OCI-LY1 (cell line): ENCODE measurements around the gene IRF8.

Experiments used
- CTCF ChIP-seq: fragments of 200-600 bp; sonication (generic), shearing (Covaris generic); IDR thresholded peaks from 2 replicates; pipeline ENCODE4 v1.5.1; 2017; ENCODE audit warnings: mild to moderate bottlenecking, antibody characterized with exemption, low read length, moderate library complexity, mixed read lengths
- EZH2 ChIP-seq: fragments of 200-600 bp; sonication (generic), shearing (Covaris generic); IDR thresholded peaks from 2 replicates; pipeline ENCODE4 v1.8.0; 2017; ENCODE audit warnings: borderline replicate concordance, mixed run types, mild to moderate bottlenecking, antibody characterized with exemption, low read length, moderate library complexity, mixed read lengths

- TF ChIP-seq EZH2 = no peak
- no peak for TF ChIP-seq CTCF
Observed at GRCh38 chr16:85921026-85921425, 22.1 kb downstream of the IRF8 start.
